Measurements from ENCODE around the gene TMEM117. TPM values are rescaled to one million over a fixed set of nuclear protein-coding genes. Genes with fewer than 3 reads are reported as not detected.

TMEM117 gene
- total RNA-seq, 1 donor from 2014 or later, result 11.6 TPM

- no peak for TF ChIP-seq CTCF (IDR thresholded peaks at IDR 0.05; ENCODE audit: unreplicated experiment)
- H3K36me3 Mint-ChIP-seq (ENCODE audit: insufficient read depth), result no peaks in the 10 kb centered on the region
- no peaks in the 10 kb centered on the region for H3K9me3 Mint-ChIP-seq (ENCODE audit: low read depth)
- no peak for DNase-seq (ENCODE audit: low spot score, unreplicated experiment)
- no peak overlapping the region for H3K4me3 Mint-ChIP-seq (ENCODE audit: low read depth)
- H3K4me1 Mint-ChIP-seq (ENCODE audit: low read depth), result peaks cover 4% of the 10 kb centered on the region
- H3K27ac Mint-ChIP-seq, result no peak overlapping the region
- no peaks in the 10 kb centered on the region for H3K27me3 Mint-ChIP-seq
These were observed 323.3 kb downstream of the TMEM117 start for GRCh38 chr12:44159216-44159615.

- H3K27me3 Mint-ChIP-seq, result no peaks in the 10 kb centered on the region
- no peak overlapping the region for H3K27ac Mint-ChIP-seq
- no peaks in the 10 kb centered on the region for H3K9me3 Mint-ChIP-seq (ENCODE audit: low read depth)
- peaks cover 4% of the 10 kb centered on the region for H3K4me1 Mint-ChIP-seq (ENCODE audit: low read depth)
- H3K4me3 Mint-ChIP-seq (ENCODE audit: low read depth), result no peak overlapping the region
- TF ChIP-seq CTCF (IDR thresholded peaks at IDR 0.05; ENCODE audit: unreplicated experiment), result no peak
- DNase-seq (ENCODE audit: low spot score, unreplicated experiment), result no peak
- no peaks in the 10 kb centered on the region for H3K36me3 Mint-ChIP-seq (ENCODE audit: insufficient read depth)
These were observed 324.0 kb downstream of the TMEM117 start for GRCh38 chr12:44159862-44160261.

GRCh38 chr12:44162961-44163360 is 327.1 kb downstream of the TMEM117 start:
- H3K27me3 Mint-ChIP-seq, result no peaks in the 10 kb centered on the region
- no peaks in the 10 kb centered on the region for H3K36me3 Mint-ChIP-seq (ENCODE audit: insufficient read depth)
- no peak overlapping the region for H3K4me3 Mint-ChIP-seq (ENCODE audit: low read depth)
- no peak for TF ChIP-seq CTCF (IDR thresholded peaks at IDR 0.05; ENCODE audit: unreplicated experiment)
- H3K9me3 Mint-ChIP-seq (ENCODE audit: low read depth), result no peaks in the 10 kb centered on the region
- peaks cover 4% of the 10 kb centered on the region for H3K4me1 Mint-ChIP-seq (ENCODE audit: low read depth)
- no peak for DNase-seq (ENCODE audit: low spot score, unreplicated experiment)
- H3K27ac Mint-ChIP-seq, result no peak overlapping the region

GRCh38 chr12:44174053-44174452 is 338.2 kb downstream of the TMEM117 start:
- no peak overlapping the region for H3K27ac Mint-ChIP-seq
- no peaks in the 10 kb centered on the region for H3K27me3 Mint-ChIP-seq
- H3K9me3 Mint-ChIP-seq (ENCODE audit: low read depth), result peaks cover 6% of the 10 kb centered on the region
- peaks cover 2% of the 10 kb centered on the region for H3K36me3 Mint-ChIP-seq (ENCODE audit: insufficient read depth)
- no peaks in the 10 kb centered on the region for H3K4me1 Mint-ChIP-seq (ENCODE audit: low read depth)
- DNase-seq (ENCODE audit: low spot score, unreplicated experiment), result no peak
- no peak overlapping the region for H3K4me3 Mint-ChIP-seq (ENCODE audit: low read depth)
- no peak for TF ChIP-seq CTCF (IDR thresholded peaks at IDR 0.05; ENCODE audit: unreplicated experiment)

- Mint-ChIP-seq H3K36me3 (ENCODE audit: insufficient read depth) (no peaks in the 10 kb centered on the region), H3K9me3 (ENCODE audit: low read depth) (no peaks in the 10 kb centered on the region), H3K27me3 (no peaks in the 10 kb centered on the region), H3K27ac (no peak overlapping the region), H3K4me1 (ENCODE audit: low read depth) (no peaks in the 10 kb centered on the region), H3K4me3 (ENCODE audit: low read depth) (no peak overlapping the region)
- no peak for TF ChIP-seq CTCF (IDR thresholded peaks at IDR 0.05; ENCODE audit: unreplicated experiment)
- no peak for DNase-seq (ENCODE audit: low spot score, unreplicated experiment)
These were observed 348.8 kb downstream of the TMEM117 start for GRCh38 chr12:44184499-44185206.

Data from progenitor cell of endocrine pancreas (in vitro differentiated cells).